HG03442 (cell line): Measurements from ENCODE around the gene TEX264.

Experiments
- ATAC-seq: cut with Tn5 transposase; IDR thresholded peaks from one replicate; pipeline ENCODE4 v1.9.1; 2021; ENCODE audit warnings: mild to moderate bottlenecking, moderate library complexity; ENCODE audit not compliant: unreplicated experiment

The TEX264 gene

DNA sequence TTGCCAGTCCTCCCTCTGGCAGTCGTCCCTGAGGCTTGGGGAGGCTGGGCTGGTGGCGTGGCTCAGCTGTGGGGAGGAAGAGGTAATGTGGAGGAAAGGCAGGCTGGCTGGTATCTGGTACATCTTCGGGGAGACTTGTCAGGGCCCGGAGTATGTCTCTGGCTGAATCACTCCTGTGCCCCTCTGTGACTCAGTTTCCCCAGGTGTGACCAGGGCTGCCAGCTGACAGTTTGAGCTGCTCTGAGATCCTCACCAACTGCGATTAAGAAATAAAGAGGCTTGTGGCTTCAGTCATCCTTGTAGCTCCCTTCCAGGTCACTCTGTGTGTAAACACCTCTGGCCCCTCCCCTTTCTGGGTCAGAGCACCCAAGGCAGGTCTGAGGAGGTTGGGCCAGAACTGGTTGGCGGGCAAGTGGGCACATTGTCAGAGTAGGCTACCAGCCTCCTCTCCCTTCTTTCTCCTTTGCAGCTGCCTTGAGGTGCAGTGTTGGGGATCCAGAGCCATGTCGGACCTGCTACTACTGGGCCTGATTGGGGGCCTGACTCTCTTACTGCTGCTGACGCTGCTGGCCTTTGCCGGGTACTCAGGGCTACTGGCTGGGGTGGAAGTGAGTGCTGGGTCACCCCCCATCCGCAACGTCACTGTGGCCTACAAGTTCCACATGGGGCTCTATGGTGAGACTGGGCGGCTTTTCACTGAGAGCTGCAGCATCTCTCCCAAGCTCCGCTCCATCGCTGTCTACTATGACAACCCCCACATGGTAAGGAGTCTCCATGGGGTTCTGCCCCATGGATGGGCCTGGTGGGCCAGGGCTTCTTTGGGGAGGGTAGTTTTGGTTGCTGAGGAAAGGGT lies 3.0 kb downstream of the TEX264 start:
- no peak for ATAC-seq

GRCh38 chr3:51675201-51675611 lies 4.2 kb downstream of the TEX264 start:
- ATAC-seq, result no peak

DNA sequence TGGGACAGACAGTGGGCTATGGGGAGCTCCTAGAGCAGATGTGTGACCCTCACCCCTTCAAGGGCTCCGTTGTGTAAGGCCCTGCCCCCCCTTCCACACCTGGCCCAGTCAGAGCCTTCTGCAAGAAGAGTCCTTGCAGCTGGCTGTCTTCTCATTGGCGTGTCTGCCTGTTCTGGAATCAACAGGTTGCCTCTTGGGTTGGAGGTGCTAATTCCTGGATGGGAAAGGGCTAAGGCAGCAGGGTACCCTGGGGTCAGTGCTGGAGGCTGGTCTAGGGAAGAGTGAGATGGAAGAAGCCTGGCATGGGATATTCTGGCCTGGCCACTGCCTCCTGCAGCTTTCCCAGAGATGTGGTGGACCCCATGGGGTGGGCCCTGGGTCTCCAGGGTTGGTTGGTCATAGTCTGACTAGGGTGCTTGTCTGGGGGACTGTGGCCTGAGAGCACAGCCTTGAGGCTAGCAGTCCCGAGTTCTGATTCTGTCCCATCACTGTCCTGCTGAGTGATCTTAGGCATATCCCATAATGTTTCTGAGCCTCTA lies 5.1 kb downstream of the TEX264 start:
- no peak for ATAC-seq

GRCh38 chr3:51677358-51677757 lies 6.3 kb downstream of the TEX264 start:
- no peak for ATAC-seq

DNA sequence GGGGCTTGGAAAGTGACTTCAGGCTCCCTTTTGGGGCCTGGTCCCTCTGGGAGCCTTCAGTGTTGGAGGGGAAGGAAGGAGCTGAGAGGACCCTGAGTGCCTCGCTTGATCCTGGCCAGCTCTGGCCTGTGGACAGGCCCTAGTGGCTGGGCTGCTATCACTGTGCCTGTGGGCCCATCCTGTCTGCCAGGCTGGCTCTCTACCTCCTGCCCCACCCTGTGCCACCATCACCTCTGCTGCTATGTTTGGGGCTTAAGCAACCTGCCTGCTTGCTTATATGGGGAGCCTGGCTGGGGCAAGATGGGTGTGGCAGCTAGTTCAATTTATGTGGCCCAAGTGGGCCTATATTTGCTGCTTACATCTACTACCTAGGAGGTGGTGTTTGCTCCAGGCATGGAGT lies 7.1 kb downstream of the TEX264 start:
- no peak for ATAC-seq

DNA sequence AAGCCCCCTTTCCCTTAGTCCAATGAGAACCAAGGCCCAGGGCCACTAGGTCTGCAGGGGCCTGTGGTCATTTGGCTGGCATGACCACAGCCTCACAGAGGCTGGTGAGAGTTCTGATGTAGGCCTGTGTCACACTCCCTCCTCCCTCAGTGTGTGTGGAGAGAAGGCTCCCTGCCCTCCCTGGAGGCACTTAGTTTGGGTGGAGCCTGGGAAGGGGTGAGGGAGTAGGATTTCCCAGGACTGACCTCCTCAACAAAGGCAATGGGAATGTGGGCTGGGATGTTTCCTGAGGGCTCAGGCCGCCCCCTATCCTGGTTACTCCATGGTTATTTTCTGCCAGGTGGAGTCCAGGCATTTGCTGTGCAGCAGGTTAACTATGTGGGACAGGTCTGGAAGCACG lies 7.6 kb downstream of the TEX264 start:
- ATAC-seq, result no peak

GRCh38 chr3:51679318-51679717 lies 8.3 kb downstream of the TEX264 start:
- no peak for ATAC-seq

- no peak for ATAC-seq
Observed at GRCh38 chr3:51679777-51680176, 8.7 kb downstream of the TEX264 start.

DNA sequence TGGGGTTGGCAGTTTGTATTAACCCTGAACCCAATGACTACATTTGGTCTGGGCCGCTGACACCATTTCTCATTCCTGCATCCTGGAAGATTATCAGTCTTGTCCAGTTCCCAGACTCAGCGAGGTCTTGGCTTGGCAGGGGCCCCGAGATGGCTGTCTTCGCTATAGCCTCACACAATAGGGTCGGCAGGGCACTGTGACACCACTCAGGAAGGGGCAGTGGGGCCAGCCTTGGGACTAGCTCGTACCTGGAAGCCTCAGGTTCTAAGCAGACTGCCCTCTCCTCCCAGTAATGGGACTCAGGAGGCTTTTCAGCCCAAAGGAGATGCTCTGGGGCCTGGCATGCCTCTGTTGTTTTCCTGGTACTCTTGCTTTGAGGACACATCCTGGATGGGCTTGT lies 9.1 kb downstream of the TEX264 start:
- ATAC-seq, result no peak

GRCh38 chr3:51680663-51681230 lies 9.7 kb downstream of the TEX264 start:
- no peak for ATAC-seq

- no peak for ATAC-seq
Observed at GRCh38 chr3:51681453-51681852, 10.4 kb downstream of the TEX264 start.

GRCh38 chr3:51682079-51682478 lies 11.0 kb downstream of the TEX264 start:
- ATAC-seq, result peak; percentile 73

DNA sequence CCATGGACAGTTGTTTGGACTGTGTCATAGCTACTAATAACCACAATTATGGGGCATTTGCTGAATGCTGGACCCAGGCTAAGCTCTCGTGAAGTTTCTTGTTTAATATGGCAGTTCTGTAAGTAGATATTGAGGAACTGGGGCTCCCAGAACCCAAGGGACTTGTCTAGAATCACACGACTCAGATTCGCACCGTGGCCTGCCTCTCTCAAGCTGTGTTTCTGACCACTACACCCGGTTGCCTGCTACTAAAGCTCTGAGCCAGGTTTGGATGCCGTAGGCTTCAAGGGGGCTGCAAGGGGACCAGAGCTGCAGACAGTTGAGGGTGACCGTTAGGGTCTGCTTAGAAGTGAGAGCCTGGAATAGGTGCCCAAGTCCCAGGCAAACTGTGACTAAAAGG lies 11.5 kb downstream of the TEX264 start:
- no peak for ATAC-seq

DNA sequence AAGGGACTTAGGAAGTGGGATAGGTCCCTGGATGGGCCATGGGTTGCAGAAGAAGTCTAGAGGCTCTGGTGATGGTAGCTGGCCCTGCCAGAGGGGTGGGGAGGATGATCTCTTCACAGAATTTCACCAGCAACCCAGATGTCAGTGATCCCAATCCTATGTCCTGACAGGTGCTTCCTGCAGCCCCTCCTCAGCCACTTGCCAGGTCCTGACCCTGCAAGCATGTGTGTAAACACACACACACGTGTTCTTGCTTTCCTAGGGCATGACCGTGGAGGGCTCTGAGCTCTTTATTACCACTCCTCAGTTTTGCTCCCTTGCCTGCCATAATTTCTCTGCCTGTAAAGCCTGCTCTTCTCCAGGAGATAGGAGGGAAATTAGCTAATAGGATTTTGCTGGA lies 12.5 kb downstream of the TEX264 start:
- ATAC-seq, result no peak

- no peak for ATAC-seq
Observed at GRCh38 chr3:51684971-51685751, 14.1 kb downstream of the TEX264 start.

DNA sequence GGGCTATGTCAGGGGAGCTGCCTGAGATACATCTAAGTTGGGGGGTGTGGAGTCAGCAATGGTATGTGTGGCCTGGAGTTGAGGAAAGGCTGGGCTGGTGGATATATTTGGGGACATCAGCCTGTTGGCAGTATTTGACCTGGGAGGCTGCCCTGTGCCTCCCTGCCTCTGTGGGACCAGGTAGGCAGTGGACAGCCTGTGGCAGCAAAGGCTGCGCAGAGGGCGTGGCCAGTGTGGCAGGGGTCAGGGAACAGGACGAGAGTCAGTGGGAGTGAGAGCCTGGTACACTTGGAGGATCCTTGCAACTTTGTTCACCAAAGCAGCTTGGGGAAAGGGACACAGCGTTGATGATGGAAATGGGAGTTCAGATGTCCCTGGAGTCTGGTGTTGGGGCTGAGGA lies 15.0 kb downstream of the TEX264 start:
- ATAC-seq, result no peak

- peak; percentile 52 for ATAC-seq
Observed at GRCh38 chr3:51686512-51687215, 15.6 kb downstream of the TEX264 start.

GRCh38 chr3:51687431-51688205 lies 16.6 kb downstream of the TEX264 start:
- ATAC-seq, result no peak

DNA sequence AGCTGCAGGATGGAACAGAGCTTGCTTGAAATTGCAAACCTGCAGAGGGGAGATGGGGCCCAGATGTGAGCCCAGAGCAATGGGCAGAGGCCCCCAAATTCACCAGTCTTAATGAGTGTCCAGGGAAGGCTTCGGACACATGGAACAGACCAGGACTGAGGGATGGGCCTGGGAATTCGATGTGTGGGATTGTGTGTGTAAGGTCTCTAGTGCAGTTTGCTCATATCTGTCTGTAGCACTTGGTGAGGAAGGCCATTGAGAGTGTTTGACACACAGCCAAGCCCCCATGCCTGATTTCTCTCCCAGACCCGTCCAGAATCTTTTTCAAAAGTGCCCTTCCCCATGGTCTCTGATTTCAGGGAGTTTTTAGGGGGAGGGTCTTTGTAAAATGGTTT lies 17.2 kb downstream of the TEX264 start:
- no peak for ATAC-seq

- no peak for ATAC-seq
Observed at GRCh38 chr3:51691021-51691420, 20.0 kb downstream of the TEX264 start.
